A673 (cell line): Measurements from ENCODE around the gene TMEM14A.

ENCODE experiments used
- CTCF ChIP-seq: fragments of 300-800, 200-600 bp; sonication (generic); conservative IDR thresholded peaks from 2 replicates; pipeline ENCODE4 v1.5.1; 2017; ENCODE audit warnings: low read depth, mild to moderate bottlenecking, antibody characterized with exemption, low read length, moderate library complexity, mixed read lengths
- EZH2 ChIP-seq: fragments of 200-600 bp; sonication (generic); IDR thresholded peaks from 2 replicates; pipeline ENCODE4 v1.6.1; 2017; ENCODE audit warnings: borderline replicate concordance, low read depth, mild to moderate bottlenecking, mixed read lengths, antibody characterized with exemption, low read length; ENCODE audit not compliant: poor library complexity, severe bottlenecking

GRCh38 chr6:52731719-52732118 is 60.8 kb downstream of the TMEM14A start:
- TF ChIP-seq EZH2 (no peak), CTCF (no peak)
